RKO (cell line): ENCODE measurements around the gene SLC10A3.

Experiments
- DNase-seq: peaks from one replicate; pipeline ENCODE4 v3.0.0-alpha.2; 2016; ENCODE audit warnings: low spot score

The SLC10A3 gene

DNA sequence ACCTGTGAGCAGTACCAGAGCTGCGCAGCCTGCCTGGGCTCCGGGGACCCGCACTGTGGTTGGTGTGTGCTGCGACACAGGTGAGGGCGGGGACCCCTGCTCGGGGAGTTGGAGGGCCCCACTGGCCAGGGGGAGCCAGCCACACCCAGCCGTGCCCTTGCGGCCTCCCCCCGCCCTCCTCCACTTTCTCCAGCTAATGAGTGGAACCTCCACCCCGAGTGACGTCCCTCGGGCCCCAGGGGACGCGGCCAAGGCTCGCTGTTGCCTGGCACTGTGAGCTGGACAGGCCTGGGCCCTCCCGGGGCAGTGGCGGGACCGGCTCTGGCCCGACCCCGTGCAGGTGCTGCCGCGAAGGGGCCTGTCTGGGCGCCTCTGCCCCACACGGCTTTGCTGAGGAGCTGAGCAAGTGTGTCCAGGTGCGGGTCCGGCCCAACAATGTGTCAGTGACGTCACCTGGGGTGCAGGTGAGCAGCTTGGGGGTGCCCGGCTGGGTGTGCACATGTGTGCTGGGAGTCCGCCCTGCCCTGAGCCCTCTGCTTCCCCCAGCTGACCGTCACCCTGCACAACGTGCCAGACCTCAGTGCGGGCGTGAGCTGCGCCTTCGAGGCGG is 26.7 kb downstream of the SLC10A3 start:
- DNase-seq = no peak

DNA sequence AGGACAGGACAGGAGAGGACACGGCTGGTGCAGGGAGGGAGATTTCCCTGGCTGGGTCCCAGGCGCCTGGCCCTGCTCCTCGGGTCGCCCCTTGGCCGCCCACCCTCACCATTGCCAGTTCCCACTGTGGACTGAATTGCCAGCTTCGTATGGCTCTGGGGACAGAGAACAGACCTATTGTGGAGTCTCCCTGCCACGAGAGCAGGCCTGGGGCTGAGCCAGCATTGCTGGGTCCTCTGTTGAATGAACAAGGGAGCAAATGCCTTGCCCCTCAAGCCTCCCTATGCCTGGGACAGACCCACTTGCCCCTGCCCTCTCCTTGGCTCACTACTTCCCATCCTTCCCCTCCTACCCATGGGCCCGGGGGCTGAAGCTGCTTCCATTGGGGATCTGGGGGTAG is 28.0 kb downstream of the SLC10A3 start:
- no peak for DNase-seq

DNA sequence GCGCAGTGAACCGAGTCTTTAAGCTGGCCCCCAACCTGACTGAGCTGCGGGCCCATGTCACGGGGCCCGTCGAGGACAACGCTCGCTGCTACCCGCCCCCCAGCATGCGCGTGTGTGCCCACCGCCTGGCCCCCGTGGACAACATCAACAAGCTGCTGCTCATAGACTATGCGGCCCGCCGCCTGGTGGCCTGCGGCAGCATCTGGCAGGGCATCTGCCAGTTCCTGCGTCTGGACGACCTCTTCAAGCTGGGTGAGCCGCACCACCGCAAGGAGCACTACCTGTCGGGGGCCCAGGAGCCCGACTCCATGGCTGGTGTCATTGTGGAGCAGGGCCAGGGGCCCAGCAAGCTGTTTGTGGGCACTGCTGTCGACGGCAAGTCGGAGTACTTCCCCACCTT is 30.1 kb downstream of the SLC10A3 start:
- no peak for DNase-seq

DNA sequence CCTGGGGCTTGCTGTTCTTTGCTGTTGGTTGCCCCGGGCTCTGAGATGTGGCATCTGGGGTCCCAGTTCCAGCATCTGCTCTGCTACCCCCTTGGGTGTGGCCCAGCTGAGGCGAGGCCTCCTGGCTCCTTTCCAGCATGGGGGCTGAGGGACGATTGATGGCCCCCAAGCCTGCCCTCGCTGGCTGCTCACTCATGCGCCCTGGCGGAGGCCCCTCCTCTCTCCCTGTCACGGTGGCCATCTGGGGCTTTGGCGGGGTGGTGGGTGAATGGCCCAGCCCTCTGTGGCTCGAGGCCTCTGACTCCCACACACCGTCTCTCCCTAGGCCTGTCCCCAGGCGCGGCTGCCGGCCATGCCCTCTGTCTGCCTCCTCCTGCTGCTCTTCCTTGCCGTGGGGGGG is 30.6 kb downstream of the SLC10A3 start:
- no peak for DNase-seq

DNA sequence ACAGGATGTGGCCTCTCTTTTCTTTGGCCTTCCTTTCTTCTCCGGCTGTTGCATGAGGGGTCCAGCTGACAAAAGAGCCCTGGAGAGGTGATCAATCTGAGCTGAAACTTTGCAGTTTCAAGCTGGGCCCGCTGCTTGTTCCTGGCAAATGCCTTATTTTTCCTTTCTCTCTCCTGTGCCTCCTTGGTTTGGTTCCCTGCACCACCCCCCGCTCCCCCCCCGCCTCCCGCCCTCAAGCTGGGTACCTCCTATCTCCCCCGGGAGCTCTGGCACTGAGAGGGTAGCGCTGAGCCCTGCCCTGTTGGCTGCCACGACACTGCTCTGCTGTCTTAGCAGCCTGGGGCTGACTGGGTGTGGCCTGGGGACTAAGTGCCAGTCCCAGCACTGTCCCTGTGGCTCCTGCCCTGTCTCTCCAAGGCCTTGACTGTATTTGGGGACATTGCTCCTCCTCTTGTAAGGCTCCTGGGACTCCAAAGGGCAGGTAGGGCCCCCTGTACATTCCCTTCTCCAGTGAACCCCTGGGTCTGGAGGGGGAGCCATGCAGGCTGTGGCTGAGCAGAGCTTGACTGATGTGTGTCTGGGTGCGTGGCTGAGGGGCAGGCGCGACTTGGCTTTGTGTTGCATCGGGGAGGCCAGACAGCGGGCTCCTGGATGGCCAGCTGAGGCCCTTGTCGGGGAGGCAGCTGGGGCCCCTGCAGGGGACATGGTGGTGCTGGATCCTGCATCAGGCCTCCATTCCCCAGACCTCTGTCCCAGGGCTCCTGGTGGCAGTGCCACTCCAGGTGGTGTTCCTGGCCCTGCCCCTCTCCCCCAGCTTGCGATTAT is 31.3 kb downstream of the SLC10A3 start:
- no peak for DNase-seq

DNA sequence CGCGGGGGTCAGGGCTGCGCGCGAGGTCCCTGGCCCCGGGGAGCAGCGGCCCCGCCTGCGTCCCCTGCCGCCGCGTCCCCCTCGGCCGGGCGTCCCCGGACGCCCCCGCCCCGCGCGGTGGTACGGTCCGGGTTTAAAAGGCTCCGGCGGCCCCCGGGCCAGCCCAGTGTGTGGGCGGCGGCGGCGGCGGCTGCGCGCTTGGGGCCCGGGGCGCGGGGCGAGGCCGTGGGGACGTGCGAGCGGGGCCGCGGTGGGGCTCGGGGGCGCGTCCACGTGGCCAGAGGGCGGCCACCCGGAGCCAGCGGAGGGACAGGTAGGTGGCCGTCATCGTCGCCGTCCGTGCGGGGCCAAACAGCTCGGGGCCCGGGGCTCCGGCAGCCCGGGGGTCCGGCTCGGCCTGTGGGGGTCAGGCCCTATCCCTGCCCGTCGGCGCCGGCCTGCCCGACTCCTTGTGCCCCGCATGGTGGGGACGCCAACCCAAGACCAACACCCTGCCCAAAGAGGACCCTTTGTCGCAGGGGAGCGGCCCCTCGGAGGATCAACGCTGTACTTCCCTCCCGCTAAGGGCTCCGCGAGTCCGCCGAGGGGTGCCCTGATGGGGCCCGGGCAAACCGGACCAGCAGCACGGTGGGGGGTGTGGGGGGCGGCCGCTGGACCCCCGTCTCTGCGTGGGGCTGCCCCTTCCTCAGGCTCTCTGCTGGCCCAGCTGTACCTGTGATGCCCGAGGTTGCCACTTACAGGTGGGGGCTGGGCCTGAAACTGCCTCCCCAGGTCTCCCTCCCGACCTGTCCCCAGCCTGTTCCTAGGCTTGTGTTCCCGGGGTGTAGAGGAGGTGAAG is 32.1 kb downstream of the SLC10A3 start, which contains the start of gene PLXNA3:
TSS of gene PLXNA3 (plus strand) at position 166 of the 838 bp plus-strand sequence. CDS start 1,903 bp downstream, outside the sequence.
- no peak for DNase-seq

DNA sequence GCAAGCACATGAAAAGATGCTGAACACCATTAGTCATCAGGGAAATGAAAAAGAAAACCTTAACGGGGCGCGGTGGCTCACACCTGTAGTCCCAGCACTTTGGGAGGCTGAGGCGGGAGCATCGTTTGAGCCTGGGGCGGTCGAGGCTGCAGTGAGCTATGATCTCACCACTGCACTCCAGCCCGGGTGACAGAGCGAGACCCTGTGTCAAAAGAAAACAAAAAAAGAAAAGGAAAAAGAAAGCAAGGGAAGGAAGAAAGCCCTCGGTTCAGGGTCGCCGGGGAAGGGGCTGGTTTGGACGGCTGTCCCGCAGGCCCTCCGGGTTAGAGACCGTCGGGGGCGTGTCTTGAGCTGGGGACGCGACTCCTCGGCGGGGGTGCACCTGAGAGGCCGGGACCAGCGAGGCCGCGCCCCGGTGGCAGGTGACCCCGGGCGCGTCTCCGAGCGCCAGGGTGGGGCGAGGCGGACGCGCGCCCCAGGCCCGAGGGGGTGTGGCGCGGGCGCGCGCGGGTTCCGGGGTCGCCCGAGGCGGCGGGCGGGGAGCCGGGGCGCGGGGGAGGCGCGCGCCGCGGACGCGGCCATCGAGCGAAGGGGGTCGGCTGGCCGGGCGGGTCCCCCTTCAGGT is 32.8 kb downstream of the SLC10A3 start:
- DNase-seq = peak; percentile 22

DNA sequence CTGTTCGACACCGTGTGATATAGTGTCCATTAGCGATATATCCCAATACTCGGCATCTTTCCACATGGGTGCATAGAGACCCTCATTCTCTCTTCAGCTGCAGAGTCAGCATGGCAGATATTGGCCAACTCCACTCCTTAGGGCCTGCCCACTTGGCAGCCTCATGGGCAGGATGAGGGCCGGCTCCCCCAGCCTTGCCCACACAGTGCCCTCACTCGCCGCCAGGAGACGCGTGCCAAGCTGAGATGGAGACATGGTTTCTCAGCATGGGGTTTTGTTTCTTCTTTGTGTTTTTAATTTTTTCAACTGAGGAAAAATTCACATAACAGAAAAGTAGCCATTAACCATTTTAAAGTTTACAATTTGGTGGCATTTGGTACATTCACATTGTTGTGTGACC is 37.6 kb downstream of the SLC10A3 start:
- no peak for DNase-seq

DNA sequence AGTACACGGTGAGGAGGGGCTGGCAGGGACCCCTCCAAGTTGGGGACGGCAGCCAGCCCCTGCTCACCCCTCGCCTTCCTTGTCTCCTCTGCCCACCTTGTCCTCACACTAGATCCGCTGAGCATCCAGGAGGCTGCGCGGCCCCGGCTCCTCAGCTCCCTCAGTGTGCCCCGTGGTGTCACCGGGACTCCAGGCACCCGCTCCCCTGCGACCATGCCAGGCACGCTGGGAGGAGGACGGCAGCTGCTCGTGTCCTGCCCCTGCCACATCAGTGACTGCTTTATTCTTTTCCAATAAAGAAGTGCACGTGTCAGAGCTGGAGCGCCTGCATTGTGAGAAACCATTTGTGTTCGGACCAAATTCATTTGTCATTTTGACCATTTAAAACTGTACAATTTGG is 40.1 kb downstream of the SLC10A3 start:
- DNase-seq = no peak

DNA sequence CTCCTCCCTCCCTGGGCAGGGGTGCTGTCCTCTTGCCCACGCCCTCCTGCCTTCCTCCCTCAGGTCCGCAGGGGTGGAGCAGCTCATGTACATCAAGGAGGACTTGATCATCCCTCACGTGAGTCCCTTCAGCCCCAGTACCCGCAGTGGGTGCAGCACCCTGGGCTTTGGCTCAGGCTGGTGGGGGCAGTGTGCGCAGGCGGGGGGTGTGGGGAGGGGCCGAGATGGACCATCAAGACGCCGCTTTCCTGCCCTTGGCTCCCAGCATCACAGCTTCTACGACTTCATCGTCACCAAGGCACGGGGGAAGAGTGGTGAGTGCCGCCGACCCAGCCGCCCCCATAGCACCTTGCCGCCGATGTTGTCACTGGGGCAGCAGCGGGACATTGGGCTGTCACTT is 40.8 kb downstream of the SLC10A3 start:
- DNase-seq = no peak

DNA sequence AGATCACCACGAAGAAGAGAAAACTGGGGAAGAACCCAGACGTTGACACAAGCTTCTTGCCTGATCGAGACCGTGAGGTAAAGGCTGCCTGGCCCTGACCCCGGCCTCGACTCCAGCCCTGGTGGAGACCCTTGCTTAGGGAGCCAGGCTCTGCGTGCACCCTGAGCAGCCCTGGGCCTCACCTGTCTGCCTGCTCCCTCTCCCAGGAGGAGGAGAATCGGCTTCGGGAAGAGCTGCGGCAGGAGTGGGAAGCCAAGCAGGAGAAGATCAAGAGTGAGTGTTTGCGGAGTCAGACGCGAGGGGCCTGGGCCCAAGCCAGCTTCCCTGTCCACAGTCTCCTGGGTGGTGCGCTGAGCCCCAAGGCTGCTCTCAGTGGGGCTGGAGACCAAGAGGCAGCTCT is 41.9 kb downstream of the SLC10A3 start:
- no peak for DNase-seq

DNA sequence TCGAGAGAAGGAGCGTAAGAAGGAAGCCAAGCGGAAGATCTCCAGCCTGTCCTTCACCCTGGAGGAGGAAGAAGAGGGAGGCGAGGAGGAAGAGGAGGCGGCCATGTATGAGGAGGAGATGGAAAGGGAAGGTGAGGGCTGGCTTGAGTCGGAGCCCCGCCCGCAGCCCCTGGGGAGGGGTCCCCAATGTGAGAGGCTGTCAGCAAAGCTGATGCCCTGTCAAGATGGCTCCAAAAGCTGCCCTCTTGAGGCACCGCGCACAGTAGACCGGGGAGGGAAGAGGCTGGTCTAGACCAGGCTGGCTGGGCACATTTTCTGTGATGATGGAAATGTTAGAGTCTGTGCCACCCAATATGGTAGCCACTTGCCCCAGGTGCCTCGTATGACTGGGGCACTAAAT is 44.0 kb downstream of the SLC10A3 start:
- no peak for DNase-seq

DNA sequence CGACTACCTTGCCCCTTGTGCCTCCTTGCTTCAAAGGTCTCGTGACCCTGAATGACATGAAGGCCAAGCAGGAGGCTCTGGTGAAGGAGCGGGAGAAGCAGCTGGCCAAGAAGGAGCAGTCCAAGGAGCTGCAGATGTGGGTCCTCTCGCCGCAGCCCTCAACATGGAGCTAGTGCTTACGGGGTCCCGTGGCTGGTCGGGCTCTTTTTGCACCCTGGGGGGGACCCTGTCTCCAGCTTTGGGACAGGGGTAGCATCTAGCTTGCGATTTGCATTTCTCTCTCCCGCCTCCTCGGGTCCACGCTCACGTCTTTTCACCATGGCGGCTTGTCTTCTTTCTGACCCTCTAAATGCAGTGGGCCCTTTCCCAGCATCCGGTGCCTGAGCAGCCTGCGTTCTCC is 44.7 kb downstream of the SLC10A3 start:
- DNase-seq = no peak

DNA sequence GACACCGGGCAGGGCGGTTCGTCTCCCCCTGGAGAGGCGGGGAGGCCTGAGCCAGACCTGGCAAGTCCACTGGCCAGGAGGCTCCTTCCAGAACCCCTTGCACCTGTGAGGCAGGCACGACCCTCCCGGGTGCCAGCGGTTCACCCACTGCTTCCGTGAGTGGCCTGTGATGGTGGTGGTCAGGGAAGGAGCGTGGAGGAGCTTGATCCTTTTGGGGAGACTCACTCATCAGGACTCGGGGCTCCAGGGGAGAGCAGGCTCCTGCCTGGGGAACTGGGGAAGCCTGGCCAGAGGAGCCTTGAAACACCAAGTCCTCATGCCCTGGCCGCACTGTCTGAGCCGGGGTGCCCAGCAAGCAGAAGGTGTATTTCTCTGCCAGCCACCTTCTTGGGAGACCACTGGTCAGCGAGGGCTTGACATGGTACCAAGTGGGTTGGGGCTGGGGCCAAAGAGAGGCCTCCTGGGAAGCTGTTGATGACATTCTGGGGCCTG is 45.6 kb downstream of the SLC10A3 start:
- DNase-seq = no peak

DNA sequence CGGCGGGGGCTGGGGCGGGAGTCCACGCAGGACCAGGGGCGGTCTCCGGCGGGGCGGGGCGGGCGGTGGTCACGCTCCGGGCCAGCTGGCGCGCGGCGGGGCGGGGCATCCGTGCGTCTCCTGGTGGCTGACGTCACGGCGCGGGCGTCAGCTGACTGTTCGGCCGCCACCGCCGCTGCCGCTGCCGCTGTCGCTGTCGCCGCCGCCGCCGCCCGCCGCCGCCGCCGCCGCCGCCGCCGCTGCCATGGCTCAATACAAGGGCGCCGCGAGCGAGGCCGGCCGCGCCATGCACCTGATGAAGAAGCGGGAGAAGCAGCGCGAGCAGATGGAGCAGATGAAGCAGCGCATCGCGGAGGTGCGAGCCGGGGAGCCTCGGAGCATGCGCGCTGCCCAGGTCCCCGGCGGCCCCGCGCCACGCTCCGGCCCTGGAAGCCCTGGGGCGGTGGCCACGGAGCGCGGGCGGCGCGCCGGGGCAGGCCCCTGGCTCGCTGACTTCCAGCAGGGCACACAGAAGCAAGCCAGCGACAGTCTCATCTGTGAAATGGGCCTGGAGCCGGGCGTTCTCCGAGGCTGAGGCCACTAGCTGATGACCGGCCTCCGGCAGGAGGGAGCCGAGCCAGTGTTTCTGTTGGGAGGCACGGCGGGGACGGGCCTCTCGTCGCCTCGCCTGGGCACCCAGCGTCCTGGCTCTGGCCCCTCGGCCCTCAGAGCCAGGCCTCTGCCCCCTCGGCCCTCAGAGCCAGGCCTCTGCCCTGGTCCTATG is 46.3 kb downstream of the SLC10A3 start, which contains the start of gene FAM50A:
TSS of gene FAM50A (plus strand) at position 150 of the 763 bp plus-strand sequence. CDS start at position 245, 95 bp downstream.
- peak; percentile 61 for DNase-seq

DNA sequence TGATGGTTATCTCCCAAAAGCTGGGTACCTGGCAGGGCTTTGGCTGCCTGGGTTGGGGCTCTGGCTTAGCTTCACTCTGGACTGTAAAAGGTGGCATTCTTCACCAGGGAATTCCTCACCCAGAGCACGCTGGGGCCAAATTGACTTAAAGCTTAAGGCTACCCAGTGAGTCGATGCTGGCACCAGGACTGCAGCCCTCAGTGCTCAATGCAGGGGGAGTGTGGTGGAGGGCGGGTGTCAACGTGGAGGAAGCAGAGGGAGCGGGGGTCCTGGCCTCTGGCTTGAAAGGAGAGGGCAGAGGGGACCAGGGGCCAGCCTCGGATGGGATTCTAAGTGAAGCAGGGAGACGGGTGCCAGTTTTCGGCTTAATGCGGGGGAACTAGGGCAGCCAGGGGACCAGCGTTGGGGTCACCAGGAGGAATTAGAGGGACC is 46.9 kb downstream of the SLC10A3 start:
- no peak for DNase-seq

DNA sequence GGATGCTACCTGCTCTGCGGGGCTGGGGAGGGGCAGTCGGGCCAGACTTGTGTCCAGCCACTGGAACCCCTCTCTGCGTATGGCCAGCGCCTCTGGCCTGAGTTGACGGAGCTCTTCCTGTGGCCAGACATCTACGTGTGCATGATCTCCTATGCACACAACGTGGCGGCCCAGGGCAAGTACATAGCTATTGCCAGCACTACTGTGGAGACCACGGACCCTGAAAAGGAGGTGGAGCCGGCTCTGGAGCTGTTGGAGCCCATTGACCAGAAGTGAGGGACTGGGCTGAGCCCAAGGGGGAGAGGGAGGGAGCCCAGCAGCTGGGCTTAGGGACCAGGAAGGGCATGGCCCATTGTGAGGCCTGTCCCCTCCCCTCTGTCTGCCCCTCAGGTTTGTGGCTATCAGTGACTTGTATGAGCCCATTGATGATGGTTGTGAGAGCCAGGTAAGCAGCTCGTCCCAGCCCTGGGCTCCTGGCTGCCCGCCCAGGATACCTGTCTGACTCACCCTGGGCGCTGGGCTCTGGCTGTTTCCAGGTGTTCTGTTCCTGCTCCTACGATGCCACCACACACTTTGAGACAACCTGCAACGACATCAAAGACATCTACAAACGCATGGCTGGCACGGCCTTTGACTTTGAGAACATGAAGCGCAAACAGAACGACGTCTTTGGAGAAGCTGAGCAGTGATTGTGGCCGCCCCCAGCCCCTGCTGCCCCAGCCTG is 48.3 kb downstream of the SLC10A3 start:
- no peak for DNase-seq

DNA sequence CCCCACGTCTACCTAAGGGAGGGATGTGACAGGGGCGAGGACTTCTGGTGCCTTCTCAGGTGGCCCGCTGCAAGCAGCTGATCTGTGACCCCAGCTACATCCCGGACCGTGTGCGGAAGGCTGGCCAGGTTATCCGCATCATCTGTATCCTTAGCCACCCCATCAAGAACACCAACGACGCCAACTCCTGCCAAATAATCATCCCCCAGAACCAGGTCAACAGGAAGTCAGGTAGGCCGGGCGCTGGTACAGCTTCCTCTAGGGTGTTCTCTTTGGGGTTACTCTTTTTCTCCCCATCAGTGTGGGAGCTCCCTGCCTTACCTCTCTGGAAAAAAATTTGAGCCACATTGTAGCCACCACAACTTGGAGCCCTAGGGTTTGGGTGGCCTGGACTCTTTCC is 48.9 kb downstream of the SLC10A3 start:
- DNase-seq = no peak

DNA sequence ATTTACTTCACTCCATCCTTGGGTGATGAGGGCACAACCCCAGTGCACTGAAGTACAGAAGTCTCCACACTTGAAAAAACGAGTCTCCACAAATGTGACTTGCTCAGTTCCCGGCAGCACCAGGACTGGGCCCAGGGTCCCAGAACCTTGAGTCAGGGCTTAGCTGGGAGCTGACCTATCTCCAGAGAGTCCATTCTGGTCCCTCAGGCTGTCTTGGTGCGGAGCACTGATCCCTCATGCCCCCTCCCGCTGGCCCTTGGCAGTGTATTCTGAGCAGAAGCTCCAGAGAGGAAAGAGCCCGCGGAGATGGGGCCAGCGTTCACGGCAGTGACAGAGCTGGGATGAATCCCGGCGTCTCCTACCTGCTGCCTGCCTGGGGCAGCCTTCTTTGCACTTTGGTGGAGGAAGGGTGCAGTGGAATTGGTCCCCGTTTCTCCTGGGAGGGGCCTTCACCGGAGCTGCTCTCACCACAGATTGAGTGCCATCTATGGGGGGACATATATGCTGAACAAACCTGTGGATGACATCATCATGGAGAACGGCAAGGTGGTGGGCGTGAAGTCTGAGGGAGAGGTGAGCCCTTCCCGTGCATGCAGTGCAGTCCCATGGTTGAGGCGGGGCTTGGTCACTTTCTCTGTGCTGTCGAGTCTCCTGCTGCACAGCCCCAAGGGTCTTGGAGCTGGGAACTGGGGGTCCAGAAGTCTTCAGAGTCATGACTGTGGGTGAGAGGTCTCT is 49.6 kb downstream of the SLC10A3 start:
- DNase-seq = no peak

DNA sequence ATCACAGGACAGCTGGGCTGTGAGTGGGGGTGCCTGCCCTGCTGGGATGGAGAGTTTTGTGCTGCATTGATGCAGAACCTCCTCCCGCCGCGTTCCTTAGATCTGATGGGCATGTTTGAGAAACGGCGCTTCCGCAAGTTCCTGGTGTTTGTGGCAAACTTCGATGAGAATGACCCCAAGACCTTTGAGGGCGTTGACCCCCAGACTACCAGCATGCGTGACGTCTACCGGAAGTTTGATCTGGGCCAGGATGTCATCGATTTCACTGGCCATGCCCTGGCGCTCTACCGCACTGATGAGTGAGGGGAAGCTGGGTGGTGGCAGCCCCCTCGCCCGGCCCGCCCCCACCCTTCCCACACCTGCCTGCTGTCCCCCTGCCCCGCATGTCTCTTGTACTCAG is 50.6 kb downstream of the SLC10A3 start:
- no peak for DNase-seq
